Loucy (cell line): ENCODE data around the gene MAP7.
"Not testable (repeated sequence)": the region's sequence is repeated elsewhere in the genome, so short reads cannot be mapped to it uniquely, and the experiment has no call there.

Source experiments
- H2AFZ ChIP-seq: fragments of 200-600 bp; sonication (generic); 2 replicates; pipeline ENCODE4 v1.6.0; 2016; ENCODE audit warnings: antibody characterized with exemption, mild to moderate bottlenecking, low read length, moderate library complexity
- H3F3A ChIP-seq: fragments of 200-600 bp; 2 replicates; pipeline ENCODE4 v1.6.0; 2016; ENCODE audit warnings: antibody characterized with exemption, low read depth, mild to moderate bottlenecking
- H3K27me3 ChIP-seq: fragments of 200-600 bp; sonication (generic); 2 replicates; pipeline ENCODE4 v1.6.1; 2014; ENCODE audit warnings: low read length, mild to moderate bottlenecking; ENCODE audit not compliant: insufficient read depth, poor library complexity, severe bottlenecking
- H3K36me3 ChIP-seq: fragments of 200-600 bp; sonication (generic); 2 replicates; pipeline ENCODE4 v1.6.1; 2016; ENCODE audit warnings: low read length; ENCODE audit not compliant: insufficient read depth
- H3K4me1 ChIP-seq: fragments of 200-600 bp; sonication (generic); 2 replicates; pipeline ENCODE4 v1.5.1; 2014; ENCODE audit warnings: low read length, mild to moderate bottlenecking; ENCODE audit not compliant: insufficient read depth, poor library complexity, severe bottlenecking
- H3K4me2 ChIP-seq: fragments of 200-600 bp; sonication (generic); 2 replicates; pipeline ENCODE4 v1.6.0; 2014; ENCODE audit warnings: antibody characterized with exemption, low read length, low read depth, mild to moderate bottlenecking; ENCODE audit not compliant: poor library complexity, severe bottlenecking
- H3K4me3 ChIP-seq: fragments of 200-600 bp; sonication (generic); 2 replicates; pipeline ENCODE4 v1.5.1; 2014; ENCODE audit warnings: low read length, mild to moderate bottlenecking, mixed read lengths; ENCODE audit not compliant: poor library complexity, severe bottlenecking
- H3K79me2 ChIP-seq: fragments of 200-600 bp; sonication (generic); 2 replicates; pipeline ENCODE4 v1.6.1; 2014; ENCODE audit warnings: low read length; ENCODE audit not compliant: insufficient read depth
- H3K9ac ChIP-seq: fragments of 200-600 bp; sonication (generic); 2 replicates; pipeline ENCODE4 v1.6.0; 2014; ENCODE audit warnings: mild to moderate bottlenecking, low read depth, low read length, moderate library complexity; ENCODE audit not compliant: poor library complexity, severe bottlenecking
- H3K9me2 ChIP-seq: fragments of 200-600 bp; sonication (generic); replicated peaks from 2 replicates; pipeline ENCODE4 v1.6.1; 2016; ENCODE audit warnings: low read depth, low read length, mixed read lengths
- H3K9me3 ChIP-seq: fragments of 200-600 bp; sonication (generic); 2 replicates; pipeline ENCODE4 v1.6.1; 2014; ENCODE audit warnings: mild to moderate bottlenecking, antibody characterized with exemption, low read length, low read depth; ENCODE audit not compliant: insufficient read depth
- H4K20me1 ChIP-seq: fragments of 200-600 bp; sonication (generic); 2 replicates; pipeline ENCODE4 v1.6.0; 2014; ENCODE audit warnings: antibody characterized with exemption, low read length, mild to moderate bottlenecking; ENCODE audit not compliant: insufficient read depth, poor library complexity, severe bottlenecking
- CTCF ChIP-seq: fragments of 200-600 bp; sonication (generic); conservative IDR thresholded peaks from 2 replicates; pipeline ENCODE4 v1.5.1; 2014; ENCODE audit warnings: mild to moderate bottlenecking, antibody characterized with exemption, low read length
- EZH2phosphoT487 ChIP-seq: fragments of 200-600 bp; IDR thresholded peaks from 2 replicates; pipeline ENCODE4 v1.6.1; 2018; ENCODE audit warnings: antibody characterized with exemption, mild to moderate bottlenecking, moderate library complexity, borderline replicate concordance

The MAP7 gene

DNA sequence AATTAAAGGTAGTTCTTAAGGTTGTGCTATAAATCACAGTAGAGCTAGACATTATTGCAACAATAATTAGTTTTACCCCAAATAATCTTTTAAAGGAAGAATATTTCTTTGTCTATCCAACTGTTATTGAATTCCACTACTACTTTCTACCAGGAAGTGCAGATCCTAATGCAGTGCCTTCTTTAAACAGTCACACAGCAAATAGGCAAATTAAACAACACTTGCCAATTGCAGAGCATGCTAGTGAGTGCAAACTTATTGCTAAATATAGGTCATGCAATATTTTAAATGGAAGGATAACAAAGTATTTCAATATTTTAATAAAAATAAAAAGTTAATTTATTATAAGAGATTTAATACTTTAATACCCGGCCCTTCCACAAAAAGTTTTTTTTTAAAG lies 153.3 kb downstream of the MAP7 start:
- Histone ChIP-seq H3K79me2 (no peaks in the 10 kb centered on the region), H3K36me3 (no peaks in the 10 kb centered on the region), H2AFZ (no peak overlapping the region), H3K4me2 (no peak overlapping the region), H3K4me3 (no peak overlapping the region), H3K27me3 (no peaks in the 10 kb centered on the region), H3K4me1 (no peaks in the 10 kb centered on the region), H3K9me3 (no peaks in the 10 kb centered on the region), H3F3A (no peaks in the 10 kb centered on the region), H3K9me2 (no peaks in the 10 kb centered on the region), H3K9ac (no peak overlapping the region), H4K20me1 (no peaks in the 10 kb centered on the region)
- no peak for TF ChIP-seq EZH2phosphoT487
- no peak for TF ChIP-seq CTCF

- not testable (repeated sequence) for H3K27me3 ChIP-seq, H3K9ac ChIP-seq, H3K4me3 ChIP-seq, H3F3A ChIP-seq, H3K4me2 ChIP-seq, H3K4me1 ChIP-seq, H2AFZ ChIP-seq, H3K9me2 ChIP-seq, H3K36me3 ChIP-seq, H4K20me1 ChIP-seq, H3K79me2 ChIP-seq, H3K9me3 ChIP-seq
These were observed 159.3 kb downstream of the MAP7 start for GRCh38 chr6:136390959-136391358.

GRCh38 chr6:136387316-136387715 lies 162.9 kb downstream of the MAP7 start:
- H4K20me1 ChIP-seq: no peaks in the 10 kb centered on the region
- H3K4me3 ChIP-seq: no peak overlapping the region
- no peak overlapping the region for H2AFZ ChIP-seq
- no peak for TF ChIP-seq EZH2phosphoT487
- TF ChIP-seq CTCF: no peak
- no peaks in the 10 kb centered on the region for H3K4me1 ChIP-seq
- H3K79me2 ChIP-seq: no peaks in the 10 kb centered on the region
- no peaks in the 10 kb centered on the region for H3K36me3 ChIP-seq
- no peaks in the 10 kb centered on the region for H3K27me3 ChIP-seq
- H3K4me2 ChIP-seq: no peak overlapping the region
- H3K9ac ChIP-seq: no peak overlapping the region
- no peaks in the 10 kb centered on the region for H3F3A ChIP-seq
- H3K9me2 ChIP-seq: no peaks in the 10 kb centered on the region
- no peaks in the 10 kb centered on the region for H3K9me3 ChIP-seq

GRCh38 chr6:136383268-136383937 lies 166.8 kb downstream of the MAP7 start:
- Histone ChIP-seq H3K9me2 (no peaks in the 10 kb centered on the region), H3K9me3 (no peaks in the 10 kb centered on the region), H3K27me3 (no peaks in the 10 kb centered on the region), H3K36me3 (no peaks in the 10 kb centered on the region), H2AFZ (no peak overlapping the region), H4K20me1 (no peaks in the 10 kb centered on the region), H3F3A (no peaks in the 10 kb centered on the region), H3K4me3 (no peak overlapping the region), H3K9ac (no peak overlapping the region), H3K4me2 (no peak overlapping the region), H3K79me2 (no peaks in the 10 kb centered on the region), H3K4me1 (no peaks in the 10 kb centered on the region)
- no peak for TF ChIP-seq CTCF
- TF ChIP-seq EZH2phosphoT487: no peak
